Activated naive CD8-positive, alpha-beta T cell treated with anti-CD3 and anti-CD28 coated beads for 36 hours (primary cell): ENCODE results near the gene RNF2. TPM values are rescaled to one million over a fixed set of nuclear protein-coding genes. Genes with fewer than 3 reads are reported as not detected.

Source experiments
- DNase-seq: peaks from one replicate; pipeline ENCODE4 v3.0.0; 2021
- H3K27ac Mint-ChIP-seq: one replicate; pipeline ENCODE4 v1.8.0; 2022; ENCODE audit warnings: mild to moderate bottlenecking, moderate library complexity, mixed read lengths
- H3K27me3 Mint-ChIP-seq: one replicate; pipeline ENCODE4 v1.8.0; 2022; ENCODE audit warnings: mild to moderate bottlenecking, mixed read lengths
- H3K36me3 Mint-ChIP-seq: one replicate; pipeline ENCODE4 v1.8.0; 2021; ENCODE audit warnings: mild to moderate bottlenecking, mixed read lengths
- H3K4me1 Mint-ChIP-seq: one replicate; pipeline ENCODE4 v1.8.0; 2021; ENCODE audit warnings: mixed read lengths
- H3K4me3 Mint-ChIP-seq: one replicate; pipeline ENCODE4 v1.8.0; 2022; ENCODE audit warnings: mild to moderate bottlenecking, moderate library complexity, mixed read lengths
- H3K9me3 Mint-ChIP-seq: one replicate; pipeline ENCODE4 v1.8.0; 2022; ENCODE audit warnings: mixed read lengths
- total RNA-seq, 2 experiments: library from RNA; stranded (reverse); gene quantifications; one replicate each; pipeline ENCODE4 v1.2.3, GENCODE V29; 2021

RNF2 gene
- total RNA-seq, 2 experiments from 2014 or later: 28.6 to 28.8 TPM

DNA sequence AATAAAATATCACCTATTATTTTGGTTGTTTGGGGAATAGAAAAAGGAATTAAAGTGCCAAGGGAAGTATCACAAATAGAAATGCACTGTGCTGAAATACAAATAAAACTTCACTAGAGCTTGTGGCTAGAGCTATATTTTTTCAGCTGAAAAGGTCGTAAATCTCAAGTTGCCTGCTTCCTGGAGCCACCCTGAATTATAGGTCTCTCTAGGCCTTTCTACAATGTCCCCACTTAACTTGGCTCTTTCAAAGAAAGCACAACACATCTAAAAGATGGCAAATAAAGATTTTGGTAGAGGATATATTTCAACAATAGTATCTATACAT is 5.0 kb upstream of the RNF2 start:
- no peak for DNase-seq
- no peaks in the 10 kb centered on the region for H3K27me3 Mint-ChIP-seq
- H3K4me3 Mint-ChIP-seq: no peak overlapping the region
- H3K4me1 Mint-ChIP-seq: peaks cover 4% of the 10 kb centered on the region
- no peaks in the 10 kb centered on the region for H3K36me3 Mint-ChIP-seq
- no peak overlapping the region for H3K27ac Mint-ChIP-seq
- H3K9me3 Mint-ChIP-seq: peaks cover 1% of the 10 kb centered on the region

DNA sequence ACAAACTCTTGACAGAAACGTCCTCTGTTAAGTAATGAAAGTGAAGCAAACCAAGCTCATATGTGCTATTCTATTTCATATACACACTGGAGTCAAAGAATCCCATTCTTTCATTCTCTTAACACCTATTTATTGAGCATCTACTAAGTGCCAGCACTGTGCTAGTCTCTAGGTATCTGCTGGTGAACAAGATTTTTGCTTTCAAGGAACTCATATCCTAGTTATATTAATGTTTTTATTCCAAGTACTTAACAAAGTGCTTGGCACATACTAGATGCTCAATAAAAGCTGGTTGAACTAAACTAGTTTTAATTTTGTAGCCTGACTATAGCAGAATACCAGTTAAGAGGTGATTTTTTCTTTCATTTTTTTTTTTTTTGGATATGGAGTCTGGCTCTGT is 3.6 kb upstream of the RNF2 start:
- no peak for DNase-seq
- H3K27me3 Mint-ChIP-seq: no peaks in the 10 kb centered on the region
- no peaks in the 10 kb centered on the region for H3K36me3 Mint-ChIP-seq
- H3K9me3 Mint-ChIP-seq: peaks cover 1% of the 10 kb centered on the region
- no peak overlapping the region for H3K27ac Mint-ChIP-seq
- H3K4me3 Mint-ChIP-seq: no peak overlapping the region
- H3K4me1 Mint-ChIP-seq: peaks cover 5% of the 10 kb centered on the region

DNA sequence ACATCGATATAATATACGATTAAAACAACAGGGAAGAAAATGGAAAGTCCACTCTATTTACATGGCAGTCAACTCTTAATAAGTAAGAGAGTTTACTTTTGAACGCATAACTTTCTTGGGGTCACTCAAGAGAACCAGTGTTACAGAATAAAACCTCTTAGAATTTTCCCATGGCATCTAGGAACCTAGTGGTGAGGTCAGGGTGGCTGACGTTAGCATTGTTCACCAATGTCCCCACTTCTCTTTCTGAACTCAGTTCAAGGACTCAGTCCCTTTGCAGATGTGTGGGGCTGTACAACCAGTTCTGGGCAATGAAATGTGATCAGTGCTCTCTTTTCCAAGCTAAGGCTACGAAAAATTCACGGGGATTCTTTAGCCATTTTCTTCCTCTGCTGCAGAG is 2.6 kb upstream of the RNF2 start:
- peaks cover 1% of the 10 kb centered on the region for H3K9me3 Mint-ChIP-seq
- no peaks in the 10 kb centered on the region for H3K27me3 Mint-ChIP-seq
- H3K4me3 Mint-ChIP-seq: no peak overlapping the region
- no peak for DNase-seq
- H3K36me3 Mint-ChIP-seq: no peaks in the 10 kb centered on the region
- H3K27ac Mint-ChIP-seq: no peak overlapping the region
- H3K4me1 Mint-ChIP-seq: peaks cover 15% of the 10 kb centered on the region

DNA sequence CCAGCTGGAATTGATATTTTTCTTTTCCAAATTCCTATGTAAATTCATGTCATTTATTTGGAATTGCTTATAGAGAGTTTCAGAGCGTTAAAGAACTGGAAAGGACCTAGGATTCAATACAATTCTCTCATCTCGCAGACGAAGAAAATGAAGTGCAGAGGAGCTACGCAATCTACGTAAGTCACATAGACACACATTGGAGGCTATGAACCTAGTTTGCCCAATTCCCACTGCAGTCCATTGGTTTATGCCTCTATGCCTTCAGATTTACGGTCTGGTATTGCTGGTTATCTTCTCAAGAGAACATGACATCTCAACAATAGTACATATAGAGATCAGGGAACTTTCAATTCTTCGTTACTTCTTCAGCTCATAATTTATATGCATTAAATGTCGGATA is 971 bp upstream of the RNF2 start:
- DNase-seq: no peak
- Mint-ChIP-seq H3K4me1 (peaks cover 29% of the 10 kb centered on the region), H3K27ac (no peak overlapping the region), H3K4me3 (peak overlapping the region; percentile 80), H3K9me3 (peaks cover 1% of the 10 kb centered on the region), H3K27me3 (no peaks in the 10 kb centered on the region), H3K36me3 (no peaks in the 10 kb centered on the region)

DNA sequence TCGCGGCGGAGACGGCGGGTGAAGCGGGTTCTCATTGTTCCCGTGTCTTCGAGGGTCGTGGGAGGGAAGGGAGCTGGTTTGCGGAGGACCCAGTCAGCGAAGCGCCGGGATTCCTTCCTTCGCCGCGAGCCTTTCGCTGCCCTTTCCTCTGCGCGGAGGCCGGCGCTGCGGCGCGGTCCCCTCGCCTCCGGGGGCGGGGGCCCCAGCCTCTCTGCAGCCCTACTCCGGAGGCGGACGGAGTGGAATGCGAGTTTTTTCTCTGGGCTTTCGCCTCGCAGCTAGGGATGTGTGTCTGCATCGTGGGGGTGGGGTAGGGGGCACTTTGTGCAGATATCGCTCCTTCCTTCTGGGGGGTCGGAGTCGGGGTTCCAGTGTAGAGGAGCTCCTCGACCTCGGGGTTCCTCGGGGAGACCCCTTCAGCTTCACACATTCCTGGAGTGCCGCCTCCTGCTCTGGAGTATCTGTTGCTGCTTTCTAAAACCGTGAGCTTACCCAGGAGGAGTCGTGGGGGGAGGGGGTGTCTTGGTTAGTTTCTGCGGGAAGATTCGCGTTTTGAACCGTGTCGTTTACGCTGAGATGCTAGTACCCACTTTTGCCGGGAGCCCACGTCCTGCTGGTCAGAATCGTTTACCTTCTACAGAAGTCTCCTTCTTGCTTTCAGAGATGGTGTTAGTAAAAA is 595 bp downstream of the RNF2 start:
- Mint-ChIP-seq H3K36me3 (no peaks in the 10 kb centered on the region), H3K4me1 (peaks cover 39% of the 10 kb centered on the region), H3K27me3 (no peaks in the 10 kb centered on the region), H3K9me3 (peaks cover 1% of the 10 kb centered on the region), H3K27ac (peak overlapping the region; percentile 76), H3K4me3 (peak overlapping the region; percentile 86)
- peak; percentile 52 for DNase-seq

DNA sequence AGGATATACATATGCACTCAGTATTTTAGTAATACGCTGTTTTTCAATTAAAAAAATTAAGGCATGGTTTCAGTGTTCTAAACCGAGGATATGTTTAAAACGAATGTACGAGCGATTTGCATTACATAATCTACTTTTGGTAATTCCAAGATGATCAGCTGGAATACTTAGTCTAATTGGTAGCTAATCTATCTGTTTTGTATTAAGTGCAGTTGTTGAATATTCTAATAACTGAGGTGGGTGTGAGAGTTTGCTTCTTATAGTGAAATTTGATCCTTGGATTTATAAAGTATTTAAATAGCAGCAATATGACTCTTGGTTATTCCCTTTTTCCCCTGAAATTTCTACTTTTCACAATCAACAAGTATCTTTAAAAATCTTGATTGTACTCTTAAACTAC is 1.3 kb downstream of the RNF2 start:
- Mint-ChIP-seq H3K27ac (peak overlapping the region; percentile 76), H3K27me3 (no peaks in the 10 kb centered on the region), H3K4me3 (peak overlapping the region; percentile 86), H3K36me3 (no peaks in the 10 kb centered on the region), H3K9me3 (peaks cover 1% of the 10 kb centered on the region), H3K4me1 (peaks cover 41% of the 10 kb centered on the region)
- no peak for DNase-seq

DNA sequence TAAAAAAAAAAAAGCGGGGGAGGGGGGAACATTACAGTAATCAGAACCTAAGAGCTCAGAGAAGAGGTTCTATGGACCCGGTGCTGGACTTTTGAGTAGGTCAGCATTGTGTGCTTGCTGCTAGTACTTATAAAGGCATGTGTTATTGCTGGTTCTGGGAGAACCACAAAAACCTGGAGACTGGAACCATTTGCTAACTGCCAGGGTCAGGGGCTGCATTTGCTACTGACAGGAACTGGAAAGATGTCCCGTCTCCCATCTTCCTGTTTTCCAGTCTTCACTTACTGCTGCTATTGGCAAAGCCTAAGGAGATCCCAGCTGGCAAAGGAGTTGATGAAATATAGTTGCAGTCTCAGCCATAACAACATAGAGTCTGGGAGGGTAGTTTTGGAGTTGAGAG is 4.3 kb downstream of the RNF2 start:
- DNase-seq: no peak
- Mint-ChIP-seq H3K36me3 (peaks cover 9% of the 10 kb centered on the region), H3K9me3 (peaks cover 6% of the 10 kb centered on the region), H3K27me3 (no peaks in the 10 kb centered on the region), H3K4me3 (no peak overlapping the region), H3K27ac (no peak overlapping the region), H3K4me1 (peaks cover 46% of the 10 kb centered on the region)

DNA sequence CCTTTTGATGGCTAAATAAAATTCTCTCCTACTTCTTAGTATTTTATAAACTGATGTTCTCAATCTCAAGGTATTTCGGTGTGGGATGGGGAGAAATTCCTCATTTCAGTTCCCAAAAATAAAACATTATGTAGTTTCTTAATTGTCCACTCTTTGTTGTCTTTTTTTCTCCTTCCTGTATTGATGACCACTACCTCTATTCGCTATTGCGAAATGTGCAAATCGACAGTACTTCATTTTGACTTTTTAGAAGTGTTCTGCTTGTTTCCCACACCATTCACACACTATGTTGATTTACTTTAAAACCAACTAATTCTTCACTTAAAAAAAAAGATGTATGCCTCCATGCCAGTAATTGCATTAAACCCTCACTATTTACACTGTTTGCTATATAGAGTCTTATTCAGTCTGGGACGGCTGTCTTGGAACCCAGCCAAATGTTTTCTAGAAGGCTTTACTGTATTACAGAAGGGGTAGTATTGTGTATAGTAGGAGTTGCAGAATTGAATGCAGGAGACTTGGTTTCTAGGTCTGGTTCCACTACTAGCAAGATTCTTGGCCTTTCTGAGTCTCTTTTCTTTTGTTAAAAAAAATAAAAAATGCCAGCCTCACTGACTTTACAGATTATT is 5.6 kb downstream of the RNF2 start:
- H3K4me1 Mint-ChIP-seq: peaks cover 48% of the 10 kb centered on the region
- peaks cover 5% of the 10 kb centered on the region for H3K9me3 Mint-ChIP-seq
- DNase-seq: no peak
- no peaks in the 10 kb centered on the region for H3K27me3 Mint-ChIP-seq
- H3K4me3 Mint-ChIP-seq: no peak overlapping the region
- no peak overlapping the region for H3K27ac Mint-ChIP-seq
- peaks cover 12% of the 10 kb centered on the region for H3K36me3 Mint-ChIP-seq

DNA sequence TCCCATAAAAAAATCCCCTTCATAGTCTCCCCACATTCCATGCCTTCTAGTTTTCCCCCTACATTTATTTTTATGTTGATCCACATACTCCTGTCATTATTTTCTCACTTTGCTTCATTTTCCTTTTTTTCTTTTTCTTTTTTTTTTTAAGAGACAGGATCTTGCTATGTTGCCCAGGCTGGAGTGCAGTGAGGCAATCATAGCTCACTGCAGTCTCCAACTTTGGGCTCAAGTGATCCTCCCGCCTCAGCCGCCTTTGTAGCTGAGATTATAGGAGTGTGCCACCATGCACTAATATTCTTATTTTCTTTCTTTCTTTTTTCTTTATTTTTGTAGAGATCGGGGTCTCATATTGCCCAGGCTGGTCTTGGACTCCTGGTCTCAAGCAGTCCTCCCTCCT is 7.8 kb downstream of the RNF2 start:
- no peaks in the 10 kb centered on the region for H3K27me3 Mint-ChIP-seq
- H3K9me3 Mint-ChIP-seq: peaks cover 5% of the 10 kb centered on the region
- no peak overlapping the region for H3K4me3 Mint-ChIP-seq
- no peak for DNase-seq
- H3K27ac Mint-ChIP-seq: no peak overlapping the region
- H3K36me3 Mint-ChIP-seq: peaks cover 15% of the 10 kb centered on the region
- H3K4me1 Mint-ChIP-seq: peaks cover 41% of the 10 kb centered on the region

DNA sequence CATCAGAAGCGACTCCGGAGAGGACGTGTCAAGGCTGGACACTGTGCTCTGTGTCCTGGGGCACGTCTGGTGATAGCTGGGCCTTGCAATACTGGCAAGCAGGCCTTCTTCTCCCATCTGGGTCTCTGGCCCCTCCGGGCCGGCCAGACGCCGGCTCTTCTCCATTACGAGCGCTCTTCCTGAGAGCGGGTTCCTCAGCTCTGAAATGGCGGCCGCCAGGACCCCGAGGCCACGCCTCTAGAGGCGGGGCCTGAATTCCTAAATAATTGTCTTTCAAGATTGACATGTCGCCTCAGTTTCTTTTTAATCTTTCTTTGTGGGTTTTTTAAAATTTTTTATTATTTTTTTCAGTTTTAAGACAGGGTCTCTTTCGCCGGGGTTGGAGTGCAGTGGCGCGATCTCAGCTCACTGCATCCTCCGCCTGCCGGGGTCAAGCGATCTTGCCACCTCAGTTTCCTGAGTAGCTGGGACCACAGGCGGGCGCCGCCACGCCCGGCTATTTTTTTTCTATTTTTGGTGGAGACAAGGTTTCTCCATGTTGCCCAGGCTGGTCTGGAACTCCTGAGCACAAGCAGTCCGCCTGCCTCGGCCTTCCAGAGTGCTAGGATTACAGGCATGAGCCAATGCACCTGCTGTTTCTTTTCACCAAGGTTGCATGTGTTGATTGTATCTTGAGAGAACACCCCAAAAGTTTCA is 9.2 kb downstream of the RNF2 start:
- Mint-ChIP-seq H3K27me3 (no peaks in the 10 kb centered on the region), H3K4me1 (peaks cover 41% of the 10 kb centered on the region), H3K36me3 (peaks cover 15% of the 10 kb centered on the region), H3K9me3 (peaks cover 5% of the 10 kb centered on the region), H3K4me3 (no peak overlapping the region), H3K27ac (no peak overlapping the region)
- no peak for DNase-seq

DNA sequence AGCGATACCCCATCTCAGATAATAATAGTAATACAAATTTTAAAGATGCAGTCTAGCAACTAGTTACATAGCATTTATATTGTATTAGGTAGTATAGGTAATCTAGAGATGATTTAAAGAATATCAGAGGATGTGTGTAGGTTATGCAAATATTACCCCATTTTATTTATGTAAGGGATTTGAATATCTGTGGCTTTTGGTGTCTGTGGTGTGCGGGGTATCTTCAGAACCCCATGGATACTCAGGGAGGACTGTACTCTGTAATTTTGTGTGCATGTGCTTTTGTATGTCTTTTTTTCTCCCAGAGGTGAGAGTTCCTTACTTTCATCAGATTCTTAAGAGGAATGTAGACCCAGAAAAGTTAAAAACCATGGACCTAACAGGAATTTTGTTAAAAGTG is 12.8 kb downstream of the RNF2 start:
- peaks cover 24% of the 10 kb centered on the region for H3K36me3 Mint-ChIP-seq
- H3K4me1 Mint-ChIP-seq: peaks cover 54% of the 10 kb centered on the region

DNA sequence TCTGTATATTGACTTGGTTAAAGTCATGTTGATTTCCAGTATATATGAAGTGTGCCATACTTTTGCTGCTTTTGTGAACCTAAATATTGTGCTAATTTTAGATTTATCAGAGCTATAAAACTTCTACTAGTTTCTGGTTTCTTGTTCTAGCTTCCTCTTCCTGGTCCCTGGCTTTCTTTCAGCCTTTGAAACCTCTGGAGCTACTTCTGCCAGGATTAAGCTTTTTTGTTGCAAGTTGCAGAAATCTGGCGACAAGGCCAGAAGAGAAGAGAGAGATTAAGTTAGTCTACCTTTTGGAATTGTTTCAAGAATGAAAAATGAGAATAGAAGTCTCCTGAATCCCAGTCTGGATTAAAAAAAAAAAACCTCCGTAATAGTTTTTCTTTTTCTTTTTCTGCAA is 13.5 kb downstream of the RNF2 start:
- Mint-ChIP-seq H3K4me1 (peaks cover 60% of the 10 kb centered on the region), H3K4me3 (no peak overlapping the region), H3K36me3 (peaks cover 25% of the 10 kb centered on the region), H3K27me3 (no peaks in the 10 kb centered on the region), H3K27ac (no peak overlapping the region), H3K9me3 (peaks cover 10% of the 10 kb centered on the region)
- DNase-seq: no peak

More for the DNA sequence above, 12.8 kb downstream of the RNF2 start:
- Mint-ChIP-seq H3K9me3 (peaks cover 6% of the 10 kb centered on the region), H3K4me3 (no peak overlapping the region), H3K27me3 (no peaks in the 10 kb centered on the region), H3K27ac (no peak overlapping the region)
- no peak for DNase-seq

DNA sequence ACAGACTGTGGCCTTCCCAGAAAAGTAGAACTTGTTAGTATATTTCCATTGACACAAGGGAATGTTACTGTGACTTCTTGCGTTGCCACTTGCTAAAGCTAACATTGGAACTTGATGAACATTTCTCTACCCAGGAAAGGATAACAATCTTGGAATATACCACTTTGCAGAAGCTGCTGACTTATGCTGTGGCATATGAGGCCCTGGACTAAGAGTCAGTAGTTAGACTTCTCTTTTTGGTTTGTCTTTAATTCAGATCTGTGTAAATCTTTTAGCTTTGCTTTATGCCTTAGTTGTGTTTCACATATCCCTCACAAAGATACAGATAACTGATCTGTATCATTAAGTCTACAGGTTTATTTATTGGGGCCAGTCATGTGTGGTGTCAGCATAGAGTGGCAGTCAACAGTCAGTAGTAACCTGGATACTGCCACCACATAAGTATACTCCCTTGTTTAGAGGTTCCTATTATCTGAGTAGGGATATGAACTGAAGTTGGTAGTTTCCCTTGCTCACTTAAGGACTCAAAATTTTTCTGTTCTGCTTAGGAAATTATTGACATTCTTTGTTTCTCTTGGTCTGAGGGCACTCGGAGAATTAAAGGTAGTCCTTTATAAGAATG is 14.7 kb downstream of the RNF2 start:
- H3K9me3 Mint-ChIP-seq: peaks cover 10% of the 10 kb centered on the region
- no peak overlapping the region for H3K27ac Mint-ChIP-seq
- no peak overlapping the region for H3K4me3 Mint-ChIP-seq
- peaks cover 29% of the 10 kb centered on the region for H3K36me3 Mint-ChIP-seq
- DNase-seq: no peak
- H3K27me3 Mint-ChIP-seq: no peaks in the 10 kb centered on the region
- peaks cover 65% of the 10 kb centered on the region for H3K4me1 Mint-ChIP-seq

DNA sequence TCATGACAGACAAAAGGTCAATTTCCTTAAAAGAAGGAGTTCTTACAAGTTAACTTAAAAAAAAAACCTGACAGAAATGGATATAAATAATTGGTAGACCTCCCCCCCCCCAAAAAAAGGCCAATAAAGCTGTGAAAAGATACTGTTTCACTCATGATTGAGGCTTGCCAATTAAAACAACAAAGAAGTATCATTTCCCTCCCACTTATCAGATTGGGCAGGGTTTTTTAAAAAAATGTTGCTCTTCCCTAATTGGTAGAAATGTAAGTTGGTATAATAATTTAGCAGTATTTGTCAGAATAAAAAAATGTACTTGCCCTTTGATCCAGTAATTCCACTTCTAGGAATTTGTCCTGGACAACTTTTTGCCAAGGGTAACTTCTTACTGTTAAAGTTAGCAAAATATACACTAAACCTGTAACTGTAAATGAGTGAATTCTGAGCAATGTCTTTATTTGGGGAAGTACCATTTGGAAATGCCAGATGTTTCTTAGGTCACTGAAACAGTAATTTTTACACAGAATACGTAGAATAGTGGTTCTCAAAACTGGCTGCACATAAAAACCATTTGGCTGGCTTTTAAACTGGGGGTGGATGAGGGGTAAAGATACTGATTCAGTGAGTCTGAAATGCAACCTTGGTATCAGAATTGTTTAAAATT is 17.5 kb downstream of the RNF2 start:
- no peak overlapping the region for H3K4me3 Mint-ChIP-seq
- H3K4me1 Mint-ChIP-seq: peaks cover 73% of the 10 kb centered on the region

DNA sequence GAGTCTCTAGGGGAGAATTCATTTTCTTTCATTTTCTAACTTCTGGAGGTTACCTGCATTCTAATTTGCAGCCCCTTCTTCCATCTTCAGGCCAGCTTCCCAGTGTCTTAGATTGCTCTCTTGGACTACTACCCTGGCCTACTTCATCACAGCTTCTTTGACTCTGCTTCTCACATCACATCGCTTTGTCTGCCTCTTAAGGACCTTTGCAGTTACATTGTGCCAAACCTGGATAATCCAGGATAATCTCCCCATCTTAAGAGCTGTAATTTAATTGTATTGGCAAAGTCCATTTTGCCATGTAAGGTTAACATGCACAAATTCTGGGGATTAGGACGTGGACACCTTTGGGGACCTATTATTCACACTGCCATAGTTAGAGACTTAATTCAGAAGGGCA is 18.4 kb downstream of the RNF2 start:
- peaks cover 10% of the 10 kb centered on the region for H3K9me3 Mint-ChIP-seq
- DNase-seq: no peak
- H3K27ac Mint-ChIP-seq: peak overlapping the region; percentile 29
- H3K36me3 Mint-ChIP-seq: peaks cover 46% of the 10 kb centered on the region
- H3K4me1 Mint-ChIP-seq: peaks cover 71% of the 10 kb centered on the region
- no peaks in the 10 kb centered on the region for H3K27me3 Mint-ChIP-seq
- no peak overlapping the region for H3K4me3 Mint-ChIP-seq

More for the DNA sequence above, 17.5 kb downstream of the RNF2 start:
- Mint-ChIP-seq H3K27me3 (no peaks in the 10 kb centered on the region), H3K27ac (peak overlapping the region; percentile 29), H3K36me3 (peaks cover 39% of the 10 kb centered on the region), H3K9me3 (peaks cover 10% of the 10 kb centered on the region)
- no peak for DNase-seq
